GM23338 (cell line): ENCODE measurements around the gene COPS4. TPM values are rescaled to one million over a fixed set of nuclear protein-coding genes. Genes with fewer than 3 reads are reported as not detected.

Experiments used
- ATAC-seq: fragments of 200-7000 bp; cut with Tn5 transposase; 3 replicates; pipeline ENCODE4 v1.9.1; 2020
- DNase-seq: peaks from one replicate; pipeline ENCODE4 v3.0.0-alpha.2; 2015; ENCODE audit warnings: low spot score
- H2AFZ ChIP-seq: fragments of 200-600 bp; sonication (generic); 2 replicates; pipeline ENCODE4 v1.8.0; 2016; ENCODE audit warnings: antibody characterized with exemption, mild to moderate bottlenecking, moderate library complexity
- H3F3A ChIP-seq: fragments of 200-600 bp; sonication (generic); replicated peaks from 2 replicates; pipeline ENCODE4 v1.8.0; 2017; ENCODE audit warnings: antibody characterized with exemption, mixed run types, low read depth
- H3K27ac ChIP-seq: fragments of 200-600 bp; sonication (generic); 2 replicates; pipeline ENCODE4 v1.6.1; 2016; ENCODE audit warnings: low read depth
- H3K27me3 ChIP-seq: fragments of 200-600 bp; sonication (generic); 2 replicates; pipeline ENCODE4 v1.8.0; 2016; ENCODE audit warnings: mild to moderate bottlenecking, mixed run types, moderate library complexity; ENCODE audit not compliant: insufficient read depth
- H3K36me3 ChIP-seq: fragments of 200-600 bp; sonication (generic); 2 replicates; pipeline ENCODE4 v1.8.0; 2016; ENCODE audit warnings: mild to moderate bottlenecking; ENCODE audit not compliant: insufficient read depth
- H3K4me1 ChIP-seq: fragments of 200-600 bp; sonication (generic); 2 replicates; pipeline ENCODE4 v1.8.0; 2016; ENCODE audit warnings: mild to moderate bottlenecking, moderate library complexity; ENCODE audit not compliant: insufficient read depth
- H3K4me2 ChIP-seq: fragments of 200-600 bp; sonication (generic); 2 replicates; pipeline ENCODE4 v1.7.1; 2017; ENCODE audit warnings: mixed run types
- H3K4me3 ChIP-seq: fragments of 200-600 bp; sonication (generic); 2 replicates; pipeline ENCODE4 v1.6.1; 2016; ENCODE audit warnings: mixed run types
- H3K79me2 ChIP-seq: fragments of 200-600 bp; sonication (generic); replicated peaks from 2 replicates; pipeline ENCODE4 v1.8.0; 2017; ENCODE audit warnings: mild to moderate bottlenecking; ENCODE audit not compliant: insufficient read depth
- H3K9me2 ChIP-seq: fragments of 200-600 bp; sonication (generic); 2 replicates; pipeline ENCODE4 v1.8.0; 2017; ENCODE audit not compliant: insufficient read depth
- H4K20me1 ChIP-seq: fragments of 200-600 bp; sonication (generic); replicated peaks from 2 replicates; pipeline ENCODE4 v1.8.0; 2017; ENCODE audit warnings: mild to moderate bottlenecking; ENCODE audit not compliant: insufficient read depth
- H3K27ac Mint-ChIP-seq: 2 replicates; pipeline ENCODE4 v1.8.0; 2020; ENCODE audit warnings: inconsistent platforms, mild to moderate bottlenecking, moderate library complexity, mixed read lengths
- H3K27me3 Mint-ChIP-seq: 3 replicates; pipeline ENCODE4 v1.8.0; 2022; ENCODE audit warnings: low read depth, mild to moderate bottlenecking, moderate library complexity, mixed read lengths, inconsistent platforms; ENCODE audit not compliant: insufficient read depth, poor library complexity
- H3K36me3 Mint-ChIP-seq: 3 replicates; pipeline ENCODE4 v1.8.0; 2021; ENCODE audit warnings: low read depth, mild to moderate bottlenecking, inconsistent platforms, moderate library complexity, mixed read lengths
- H3K4me1 Mint-ChIP-seq: 3 replicates; pipeline ENCODE4 v1.8.0; 2020; ENCODE audit warnings: mild to moderate bottlenecking, inconsistent platforms, mixed read lengths
- H3K4me3 Mint-ChIP-seq: 3 replicates; pipeline ENCODE4 v1.8.0; 2021; ENCODE audit warnings: moderate library complexity, mild to moderate bottlenecking, inconsistent platforms, mixed read lengths
- H3K9me3 Mint-ChIP-seq: 3 replicates; pipeline ENCODE4 v1.8.0; 2020; ENCODE audit warnings: moderate library complexity, mild to moderate bottlenecking, inconsistent platforms, mixed read lengths
- ETS1 ChIP-seq: IDR thresholded peaks from 2 replicates; pipeline ENCODE4 v1.6.1; 2016; ENCODE audit warnings: antibody characterized with exemption
- EZH2 ChIP-seq: fragments of 200-600 bp; sonication (generic); IDR thresholded peaks from one replicate; pipeline ENCODE4 v1.8.0; 2017; ENCODE audit warnings: antibody characterized with exemption, mild to moderate bottlenecking, low read depth; ENCODE audit not compliant: unreplicated experiment
- JUNB ChIP-seq: IDR thresholded peaks from one replicate; pipeline ENCODE4 v1.6.1; 2016; ENCODE audit warnings: antibody characterized with exemption; ENCODE audit not compliant: unreplicated experiment
- NANOG ChIP-seq: IDR thresholded peaks from 2 replicates; pipeline ENCODE4 v1.6.1; 2016; ENCODE audit warnings: antibody characterized with exemption, borderline replicate concordance
- STAT1 ChIP-seq: IDR thresholded peaks from one replicate; pipeline ENCODE4 v1.6.1; 2016; ENCODE audit warnings: antibody characterized with exemption; ENCODE audit not compliant: unreplicated experiment
- polyA plus RNA-seq: library from polyadenylated mRNA; unstranded; fragments of >200 nt; fragmentation: Nextera tagmentation; extraction: Ambion mirVana; gene quantifications from 2 replicates; pipeline ENCODE4 v1.2.1, GENCODE V29; 2016
- total RNA-seq: library from RNA; depleted of rRNA; stranded (reverse); fragments of >200 nt; shearing (Covaris generic); gene quantifications from 2 replicates; pipeline ENCODE4 v1.2.3, GENCODE V29; 2014
- TF ChIP-seq, protein P1 (sequence below): fragments of 250-450 bp; sonication (Bioruptor Pico); IDR thresholded peaks from 2 replicates; pipeline ENCODE4 v1.5.0; 2020; ENCODE audit warnings: mild to moderate bottlenecking, moderate library complexity
- TF ChIP-seq, protein P2 (sequence below), 2 experiments: fragments of 200-600 bp in 1 of 2; sonication (generic) in 1 of 2; conservative IDR thresholded peaks; 2 replicates each; pipeline versions ENCODE4 v1.5.1 to v1.6.1; 2016 to 2017; ENCODE audit warnings: antibody characterized with exemption in 2 of 2, low read depth in 2 of 2, mild to moderate bottlenecking in 2 of 2, moderate library complexity in 1 of 2

The COPS4 gene
- total and polyA plus RNA-seq, 2 experiments from 2014 or later: 23.7 to 46.6 TPM

GRCh38 chr4:83075311-83076095 is 40.5 kb downstream of the COPS4 start:
- Histone ChIP-seq H3K27ac (no peak overlapping the region), H3K27me3 (no peaks in the 10 kb centered on the region), H3F3A (no peaks in the 10 kb centered on the region), H3K36me3 (peaks cover 8% of the 10 kb centered on the region), H3K4me3 (no peak overlapping the region), H3K4me1 (no peaks in the 10 kb centered on the region), H4K20me1 (no peaks in the 10 kb centered on the region), H3K9me2 (no peaks in the 10 kb centered on the region), H3K79me2 (no peaks in the 10 kb centered on the region), H3K4me2 (no peak overlapping the region), H2AFZ (no peak overlapping the region)
- DNase-seq (no peak), ATAC-seq (no peak)
- H3K27ac Mint-ChIP-seq: no peak overlapping the region
- H3K4me3 Mint-ChIP-seq: no peak overlapping the region
- H3K27me3 Mint-ChIP-seq: peaks cover 3% of the 10 kb centered on the region
- H3K36me3 Mint-ChIP-seq: peaks cover 15% of the 10 kb centered on the region
- TF ChIP-seq JUNB (no peak), ETS1 (no peak), EZH2 (no peak), NANOG (no peak), STAT1 (no peak)
- TF ChIP-seq, protein P1, sequence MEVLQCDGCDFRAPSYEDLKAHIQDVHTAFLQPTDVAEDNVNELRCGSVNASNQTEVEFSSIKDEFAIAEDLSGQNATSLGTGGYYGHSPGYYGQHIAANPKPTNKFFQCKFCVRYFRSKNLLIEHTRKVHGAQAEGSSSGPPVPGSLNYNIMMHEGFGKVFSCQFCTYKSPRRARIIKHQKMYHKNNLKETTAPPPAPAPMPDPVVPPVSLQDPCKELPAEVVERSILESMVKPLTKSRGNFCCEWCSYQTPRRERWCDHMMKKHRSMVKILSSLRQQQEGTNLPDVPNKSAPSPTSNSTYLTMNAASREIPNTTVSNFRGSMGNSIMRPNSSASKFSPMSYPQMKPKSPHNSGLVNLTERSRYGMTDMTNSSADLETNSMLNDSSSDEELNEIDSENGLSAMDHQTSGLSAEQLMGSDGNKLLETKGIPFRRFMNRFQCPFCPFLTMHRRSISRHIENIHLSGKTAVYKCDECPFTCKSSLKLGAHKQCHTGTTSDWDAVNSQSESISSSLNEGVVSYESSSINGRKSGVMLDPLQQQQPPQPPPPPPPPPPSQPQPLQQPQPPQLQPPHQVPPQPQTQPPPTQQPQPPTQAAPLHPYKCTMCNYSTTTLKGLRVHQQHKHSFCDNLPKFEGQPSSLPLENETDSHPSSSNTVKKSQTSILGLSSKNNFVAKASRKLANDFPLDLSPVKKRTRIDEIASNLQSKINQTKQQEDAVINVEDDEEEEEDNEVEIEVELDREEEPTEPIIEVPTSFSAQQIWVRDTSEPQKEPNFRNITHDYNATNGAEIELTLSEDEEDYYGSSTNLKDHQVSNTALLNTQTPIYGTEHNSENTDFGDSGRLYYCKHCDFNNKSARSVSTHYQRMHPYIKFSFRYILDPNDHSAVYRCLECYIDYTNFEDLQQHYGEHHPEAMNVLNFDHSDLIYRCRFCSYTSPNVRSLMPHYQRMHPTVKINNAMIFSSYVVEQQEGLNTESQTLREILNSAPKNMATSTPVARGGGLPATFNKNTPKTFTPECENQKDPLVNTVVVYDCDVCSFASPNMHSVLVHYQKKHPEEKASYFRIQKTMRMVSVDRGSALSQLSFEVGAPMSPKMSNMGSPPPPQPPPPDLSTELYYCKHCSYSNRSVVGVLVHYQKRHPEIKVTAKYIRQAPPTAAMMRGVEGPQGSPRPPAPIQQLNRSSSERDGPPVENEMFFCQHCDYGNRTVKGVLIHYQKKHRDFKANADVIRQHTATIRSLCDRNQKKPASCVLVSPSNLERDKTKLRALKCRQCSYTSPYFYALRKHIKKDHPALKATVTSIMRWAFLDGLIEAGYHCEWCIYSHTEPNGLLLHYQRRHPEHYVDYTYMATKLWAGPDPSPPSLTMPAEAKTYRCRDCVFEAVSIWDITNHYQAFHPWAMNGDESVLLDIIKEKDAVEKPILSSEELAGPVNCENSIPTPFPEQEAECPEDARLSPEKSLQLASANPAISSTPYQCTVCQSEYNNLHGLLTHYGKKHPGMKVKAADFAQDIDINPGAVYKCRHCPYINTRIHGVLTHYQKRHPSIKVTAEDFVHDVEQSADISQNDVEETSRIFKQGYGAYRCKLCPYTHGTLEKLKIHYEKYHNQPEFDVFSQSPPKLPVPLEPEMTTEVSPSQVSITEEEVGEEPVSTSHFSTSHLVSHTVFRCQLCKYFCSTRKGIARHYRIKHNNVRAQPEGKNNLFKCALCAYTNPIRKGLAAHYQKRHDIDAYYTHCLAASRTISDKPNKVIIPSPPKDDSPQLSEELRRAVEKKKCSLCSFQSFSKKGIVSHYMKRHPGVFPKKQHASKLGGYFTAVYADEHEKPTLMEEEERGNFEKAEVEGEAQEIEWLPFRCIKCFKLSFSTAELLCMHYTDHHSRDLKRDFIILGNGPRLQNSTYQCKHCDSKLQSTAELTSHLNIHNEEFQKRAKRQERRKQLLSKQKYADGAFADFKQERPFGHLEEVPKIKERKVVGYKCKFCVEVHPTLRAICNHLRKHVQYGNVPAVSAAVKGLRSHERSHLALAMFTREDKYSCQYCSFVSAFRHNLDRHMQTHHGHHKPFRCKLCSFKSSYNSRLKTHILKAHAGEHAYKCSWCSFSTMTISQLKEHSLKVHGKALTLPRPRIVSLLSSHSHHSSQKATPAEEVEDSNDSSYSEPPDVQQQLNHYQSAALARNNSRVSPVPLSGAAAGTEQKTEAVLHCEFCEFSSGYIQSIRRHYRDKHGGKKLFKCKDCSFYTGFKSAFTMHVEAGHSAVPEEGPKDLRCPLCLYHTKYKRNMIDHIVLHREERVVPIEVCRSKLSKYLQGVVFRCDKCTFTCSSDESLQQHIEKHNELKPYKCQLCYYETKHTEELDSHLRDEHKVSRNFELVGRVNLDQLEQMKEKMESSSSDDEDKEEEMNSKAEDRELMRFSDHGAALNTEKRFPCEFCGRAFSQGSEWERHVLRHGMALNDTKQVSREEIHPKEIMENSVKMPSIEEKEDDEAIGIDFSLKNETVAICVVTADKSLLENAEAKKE (CRISPR knock-in tag): no peak
- TF ChIP-seq, protein P2, sequence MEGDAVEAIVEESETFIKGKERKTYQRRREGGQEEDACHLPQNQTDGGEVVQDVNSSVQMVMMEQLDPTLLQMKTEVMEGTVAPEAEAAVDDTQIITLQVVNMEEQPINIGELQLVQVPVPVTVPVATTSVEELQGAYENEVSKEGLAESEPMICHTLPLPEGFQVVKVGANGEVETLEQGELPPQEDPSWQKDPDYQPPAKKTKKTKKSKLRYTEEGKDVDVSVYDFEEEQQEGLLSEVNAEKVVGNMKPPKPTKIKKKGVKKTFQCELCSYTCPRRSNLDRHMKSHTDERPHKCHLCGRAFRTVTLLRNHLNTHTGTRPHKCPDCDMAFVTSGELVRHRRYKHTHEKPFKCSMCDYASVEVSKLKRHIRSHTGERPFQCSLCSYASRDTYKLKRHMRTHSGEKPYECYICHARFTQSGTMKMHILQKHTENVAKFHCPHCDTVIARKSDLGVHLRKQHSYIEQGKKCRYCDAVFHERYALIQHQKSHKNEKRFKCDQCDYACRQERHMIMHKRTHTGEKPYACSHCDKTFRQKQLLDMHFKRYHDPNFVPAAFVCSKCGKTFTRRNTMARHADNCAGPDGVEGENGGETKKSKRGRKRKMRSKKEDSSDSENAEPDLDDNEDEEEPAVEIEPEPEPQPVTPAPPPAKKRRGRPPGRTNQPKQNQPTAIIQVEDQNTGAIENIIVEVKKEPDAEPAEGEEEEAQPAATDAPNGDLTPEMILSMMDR (conservative IDR thresholded peaks at IDR 0.05; ENCODE audit: low read depth in 2 of 2): no peak
- no peaks in the 10 kb centered on the region for H3K9me3 Mint-ChIP-seq
- H3K4me1 Mint-ChIP-seq: no peaks in the 10 kb centered on the region
